Measurements from ENCODE around the gene PPWD1. TPM values are rescaled to one million over a fixed set of nuclear protein-coding genes. Genes with fewer than 3 reads are reported as not detected.
A peak's percentile ranks its signal among the peaks of the same experiment; 100 is the strongest.

The PPWD1 gene
- 34.7 and 36.5 TPM in 2 replicates for total RNA-seq (2012; rRNA removed)

DNA sequence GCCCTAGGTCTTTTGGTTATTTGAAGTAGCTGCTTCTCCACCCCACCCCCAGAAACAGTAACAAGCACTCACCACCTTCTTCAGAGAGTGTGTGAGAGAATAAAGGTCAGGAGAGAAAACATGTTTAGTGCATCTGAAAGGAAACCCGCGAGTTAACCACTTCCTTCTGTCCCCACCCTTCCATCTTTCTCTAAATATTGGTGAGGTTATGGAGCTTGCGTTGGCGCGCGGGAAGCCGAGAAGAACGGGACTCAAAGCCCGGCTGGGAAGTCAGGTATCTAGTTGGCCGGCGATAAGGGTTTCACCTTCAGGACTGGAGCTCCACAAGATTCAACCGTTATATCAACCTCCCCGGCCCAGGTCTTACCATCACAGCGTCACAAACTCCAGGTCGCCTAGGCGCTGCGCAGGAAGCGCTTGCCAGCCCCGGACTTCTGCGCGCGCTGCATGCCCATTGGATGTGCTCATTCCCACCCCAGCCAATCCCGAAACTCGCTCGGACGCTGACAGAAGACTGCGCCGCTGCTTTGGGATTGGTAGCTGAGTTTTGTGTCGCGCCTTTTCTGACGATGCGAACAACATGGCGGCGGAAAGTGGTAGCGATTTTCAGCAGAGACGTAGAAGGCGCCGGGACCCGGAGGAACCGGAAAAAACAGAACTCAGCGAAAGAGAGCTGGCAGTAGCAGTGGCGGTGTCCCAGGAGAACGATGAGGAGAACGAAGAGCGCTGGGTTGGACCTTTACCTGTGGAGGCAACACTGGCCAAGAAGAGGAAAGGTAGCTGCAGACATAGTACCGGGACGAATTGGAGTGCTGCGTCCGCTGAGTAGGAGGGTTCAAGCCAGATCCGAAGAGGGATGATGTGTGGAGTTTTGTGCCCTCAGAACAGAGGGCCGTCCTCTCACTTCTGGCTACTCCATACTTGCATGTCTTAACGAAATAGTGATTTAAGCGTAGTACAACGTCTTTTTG, at the start of gene PPWD1, which contains the start of gene CENPK:
PPWD1 (plus strand) TSS at position 566 of the 971 bp plus-strand sequence; CDS start at position 581, 15 bp downstream.
CENPK (minus strand) TSS at position 438 of the 971 bp plus-strand sequence. CDS start 8,261 bp downstream, outside the sequence.
- peak within 1 kb of the TSS; percentile 84 for H3K4me2 ChIP-seq (ENCODE audit: low read length)
- peaks cover 4% of the 10 kb centered on the region for H3K36me3 ChIP-seq (ENCODE audit: insufficient read depth, low read length)
- no peaks in the 10 kb centered on the region for H3K9me3 ChIP-seq (replicated peaks; ENCODE audit: low read length)
- H3K4me3 ChIP-seq (ENCODE audit: low read length) = peak within 1 kb of the TSS; percentile 79
- H3K4me1 ChIP-seq (ENCODE audit: control insufficient read depth, insufficient read depth, low read length) = peaks cover 17% of the 10 kb centered on the region
- H3K9ac ChIP-seq (ENCODE audit: low read depth, low read length) = peak within 1 kb of the TSS; percentile 90
- H3K27me3 ChIP-seq (ENCODE audit: control insufficient read depth, insufficient read depth, low read length) = no peaks in the 10 kb centered on the region

DNA sequence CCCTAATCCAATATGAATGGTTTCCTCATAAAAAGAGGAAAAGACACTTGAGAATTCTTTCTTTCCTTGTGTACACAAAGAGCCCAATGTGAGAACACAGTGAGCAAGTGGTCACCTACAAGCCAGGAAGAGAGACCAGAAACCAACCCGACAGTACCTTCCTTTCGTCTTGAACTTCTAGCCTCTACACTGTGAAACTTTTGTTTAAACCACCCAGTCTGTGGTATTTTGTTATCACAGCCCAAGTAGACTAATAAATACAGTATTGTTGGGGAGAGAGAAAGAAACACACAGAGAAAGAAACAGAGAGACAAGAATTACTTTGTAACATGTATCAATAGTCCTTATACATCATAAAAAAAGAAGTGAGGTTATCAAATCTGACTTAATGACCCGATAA, 37.4 kb upstream of the PPWD1 start:
- Histone ChIP-seq H3K9ac (ENCODE audit: low read depth, low read length) (no peak overlapping the region), H3K9me3 (replicated peaks; ENCODE audit: low read length) (no peaks in the 10 kb centered on the region), H3K27me3 (ENCODE audit: control insufficient read depth, insufficient read depth, low read length) (no peaks in the 10 kb centered on the region), H3K4me3 (ENCODE audit: low read length) (no peak overlapping the region), H3K4me1 (ENCODE audit: control insufficient read depth, insufficient read depth, low read length) (no peaks in the 10 kb centered on the region), H3K36me3 (ENCODE audit: insufficient read depth, low read length) (no peaks in the 10 kb centered on the region), H3K4me2 (ENCODE audit: low read length) (no peak overlapping the region)

DNA sequence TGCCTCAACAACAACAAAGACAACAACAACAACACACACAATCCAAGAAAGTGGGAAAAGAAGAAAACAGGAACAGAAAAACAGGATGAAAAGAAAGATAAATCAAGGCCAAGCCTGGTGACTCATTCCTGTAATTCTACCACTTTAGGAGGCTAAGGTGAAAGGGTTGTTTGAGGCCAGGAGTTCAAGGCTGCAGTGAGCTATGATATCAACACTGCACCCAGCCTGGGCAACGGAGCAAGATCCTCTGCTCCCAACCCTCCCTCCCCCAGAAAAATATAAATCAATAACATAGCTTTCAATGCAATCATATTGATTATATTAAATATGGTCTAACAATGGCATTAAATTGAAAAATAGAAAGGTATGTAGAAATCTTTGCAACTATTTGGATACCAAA, 32.2 kb upstream of the PPWD1 start:
- H3K4me3 ChIP-seq (ENCODE audit: low read length) = no peak overlapping the region
- H3K27me3 ChIP-seq (ENCODE audit: control insufficient read depth, insufficient read depth, low read length) = no peaks in the 10 kb centered on the region
- no peaks in the 10 kb centered on the region for H3K36me3 ChIP-seq (ENCODE audit: insufficient read depth, low read length)
- no peak overlapping the region for H3K9ac ChIP-seq (ENCODE audit: low read depth, low read length)
- H3K4me2 ChIP-seq (ENCODE audit: low read length) = no peak overlapping the region
- no peaks in the 10 kb centered on the region for H3K9me3 ChIP-seq (replicated peaks; ENCODE audit: low read length)
- H3K4me1 ChIP-seq (ENCODE audit: control insufficient read depth, insufficient read depth, low read length) = peaks cover 5% of the 10 kb centered on the region

DNA sequence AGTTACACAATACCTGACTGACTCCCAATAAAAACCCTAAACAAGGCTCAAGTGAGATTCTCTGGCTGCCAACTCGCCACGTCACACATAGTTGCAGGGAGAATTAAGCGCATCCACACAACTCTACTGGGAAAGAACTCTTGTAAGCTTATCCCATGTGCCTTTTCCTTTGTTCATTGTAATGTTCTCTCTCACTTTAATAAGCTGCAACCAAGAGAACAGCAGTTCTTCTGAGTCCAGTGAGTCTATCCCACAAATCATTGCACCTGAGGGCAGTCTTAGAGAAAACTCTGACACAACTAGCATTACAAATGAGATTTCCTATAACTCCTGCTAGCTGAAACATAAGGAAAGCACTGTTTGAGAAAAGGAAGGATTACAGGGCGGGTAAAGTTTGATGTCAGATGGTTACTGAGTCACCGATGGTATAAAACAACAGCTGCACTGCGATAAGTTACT, 27.5 kb upstream of the PPWD1 start:
- H3K9ac ChIP-seq (ENCODE audit: low read depth, low read length) = peak overlapping the region; percentile 4
- H3K9me3 ChIP-seq (replicated peaks; ENCODE audit: low read length) = no peaks in the 10 kb centered on the region
- H3K36me3 ChIP-seq (ENCODE audit: insufficient read depth, low read length) = peaks cover 8% of the 10 kb centered on the region
- H3K27me3 ChIP-seq (ENCODE audit: control insufficient read depth, insufficient read depth, low read length) = no peaks in the 10 kb centered on the region
- H3K4me3 ChIP-seq (ENCODE audit: low read length) = peak overlapping the region; percentile 40
- peak overlapping the region; percentile 20 for H3K4me2 ChIP-seq (ENCODE audit: low read length)
- peaks cover 9% of the 10 kb centered on the region for H3K4me1 ChIP-seq (ENCODE audit: control insufficient read depth, insufficient read depth, low read length)

DNA sequence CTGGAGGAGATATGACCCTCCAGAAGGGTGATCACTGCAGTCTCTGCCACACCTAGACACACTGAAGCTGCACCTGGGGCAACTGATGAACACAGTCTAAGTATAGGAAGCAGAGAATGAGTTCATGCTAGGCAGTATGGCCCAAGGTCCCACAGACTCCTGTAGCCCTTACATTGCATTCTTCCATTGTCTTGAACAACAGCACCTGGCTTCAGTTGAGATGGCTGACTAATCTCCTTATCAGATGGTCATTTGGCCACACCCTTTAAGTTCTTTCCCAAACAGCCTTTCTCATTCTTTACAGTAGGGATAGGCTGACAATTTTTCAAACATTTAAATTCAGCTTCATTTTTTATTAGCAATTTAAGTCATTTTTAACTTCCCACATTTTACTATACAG, 23.3 kb upstream of the PPWD1 start:
- Histone ChIP-seq H3K9me3 (replicated peaks; ENCODE audit: low read length) (no peaks in the 10 kb centered on the region), H3K4me2 (ENCODE audit: low read length) (no peak overlapping the region), H3K9ac (ENCODE audit: low read depth, low read length) (no peak overlapping the region), H3K36me3 (ENCODE audit: insufficient read depth, low read length) (peaks cover 15% of the 10 kb centered on the region), H3K4me3 (ENCODE audit: low read length) (no peak overlapping the region), H3K4me1 (ENCODE audit: control insufficient read depth, insufficient read depth, low read length) (peaks cover 9% of the 10 kb centered on the region), H3K27me3 (ENCODE audit: control insufficient read depth, insufficient read depth, low read length) (no peaks in the 10 kb centered on the region)

DNA sequence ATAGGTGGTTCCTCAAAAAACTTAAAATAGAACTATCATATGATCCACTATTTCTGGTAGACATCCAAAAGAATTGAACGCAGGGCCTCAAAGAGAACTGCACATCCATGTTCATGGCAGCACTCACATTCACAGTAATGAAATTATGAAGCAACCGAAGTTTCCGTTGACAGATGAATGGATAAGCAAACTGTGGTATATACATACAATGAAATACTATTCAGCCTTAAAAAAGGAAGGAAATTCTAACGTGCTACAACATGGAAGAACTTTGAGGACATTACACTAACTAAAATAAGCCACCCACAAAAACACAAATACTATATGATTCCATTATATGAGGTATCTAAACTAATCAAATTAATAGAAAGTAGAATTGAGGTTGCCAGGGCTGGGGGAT, 18.6 kb upstream of the PPWD1 start:
- H3K4me2 ChIP-seq (ENCODE audit: low read length) = no peak overlapping the region
- no peak overlapping the region for H3K9ac ChIP-seq (ENCODE audit: low read depth, low read length)
- H3K4me3 ChIP-seq (ENCODE audit: low read length) = no peak overlapping the region
- H3K4me1 ChIP-seq (ENCODE audit: control insufficient read depth, insufficient read depth, low read length) = no peaks in the 10 kb centered on the region
- H3K36me3 ChIP-seq (ENCODE audit: insufficient read depth, low read length) = peaks cover 20% of the 10 kb centered on the region
- no peaks in the 10 kb centered on the region for H3K9me3 ChIP-seq (replicated peaks; ENCODE audit: low read length)
- no peaks in the 10 kb centered on the region for H3K27me3 ChIP-seq (ENCODE audit: control insufficient read depth, insufficient read depth, low read length)

DNA sequence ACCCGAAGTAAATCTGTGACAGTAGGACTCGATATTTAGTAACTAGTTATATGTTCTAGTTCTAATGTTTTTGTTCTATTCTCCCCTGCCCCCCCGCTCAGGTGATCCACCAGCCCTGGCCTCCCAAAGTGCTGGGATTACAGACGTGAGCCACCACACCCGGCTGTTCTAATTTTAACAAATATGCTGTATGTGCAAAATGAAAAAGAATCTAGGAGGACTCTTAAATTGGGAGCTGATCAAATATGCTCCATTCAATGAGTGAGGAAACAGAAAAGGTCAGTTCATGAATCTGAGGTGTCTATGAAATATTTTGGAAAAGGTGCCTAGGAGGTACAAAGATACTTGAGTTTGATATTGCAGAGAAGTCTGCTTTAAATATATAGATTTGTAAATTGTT, 17.0 kb upstream of the PPWD1 start:
- no peak overlapping the region for H3K4me3 ChIP-seq (ENCODE audit: low read length)
- no peaks in the 10 kb centered on the region for H3K9me3 ChIP-seq (replicated peaks; ENCODE audit: low read length)
- no peak overlapping the region for H3K4me2 ChIP-seq (ENCODE audit: low read length)
- H3K27me3 ChIP-seq (ENCODE audit: control insufficient read depth, insufficient read depth, low read length) = no peaks in the 10 kb centered on the region
- H3K36me3 ChIP-seq (ENCODE audit: insufficient read depth, low read length) = peaks cover 20% of the 10 kb centered on the region
- H3K4me1 ChIP-seq (ENCODE audit: control insufficient read depth, insufficient read depth, low read length) = no peaks in the 10 kb centered on the region
- H3K9ac ChIP-seq (ENCODE audit: low read depth, low read length) = no peak overlapping the region

DNA sequence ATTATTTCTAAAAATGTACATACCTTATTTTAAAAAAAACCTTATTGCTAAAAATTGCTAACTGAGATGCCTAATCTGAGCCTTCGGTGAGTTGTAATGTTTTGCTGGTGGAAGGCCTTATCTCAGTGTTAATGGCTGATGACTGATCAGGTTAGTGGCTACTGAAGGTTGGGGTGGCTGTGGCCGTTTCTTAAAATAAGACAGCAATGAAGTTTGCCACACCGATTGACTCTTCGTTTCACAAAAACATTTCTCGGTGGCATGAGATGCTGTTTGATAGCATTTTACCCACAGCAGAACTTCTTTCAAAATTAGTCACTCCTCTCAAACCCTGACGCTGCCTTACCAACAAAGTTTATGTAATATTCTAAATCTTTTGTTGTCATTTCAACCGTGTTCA, 14.8 kb upstream of the PPWD1 start:
- Histone ChIP-seq H3K27me3 (ENCODE audit: control insufficient read depth, insufficient read depth, low read length) (no peaks in the 10 kb centered on the region), H3K4me1 (ENCODE audit: control insufficient read depth, insufficient read depth, low read length) (no peaks in the 10 kb centered on the region), H3K9ac (ENCODE audit: low read depth, low read length) (no peak overlapping the region), H3K4me3 (ENCODE audit: low read length) (no peak overlapping the region), H3K9me3 (replicated peaks; ENCODE audit: low read length) (no peaks in the 10 kb centered on the region), H3K4me2 (ENCODE audit: low read length) (no peak overlapping the region), H3K36me3 (ENCODE audit: insufficient read depth, low read length) (peaks cover 14% of the 10 kb centered on the region)

DNA sequence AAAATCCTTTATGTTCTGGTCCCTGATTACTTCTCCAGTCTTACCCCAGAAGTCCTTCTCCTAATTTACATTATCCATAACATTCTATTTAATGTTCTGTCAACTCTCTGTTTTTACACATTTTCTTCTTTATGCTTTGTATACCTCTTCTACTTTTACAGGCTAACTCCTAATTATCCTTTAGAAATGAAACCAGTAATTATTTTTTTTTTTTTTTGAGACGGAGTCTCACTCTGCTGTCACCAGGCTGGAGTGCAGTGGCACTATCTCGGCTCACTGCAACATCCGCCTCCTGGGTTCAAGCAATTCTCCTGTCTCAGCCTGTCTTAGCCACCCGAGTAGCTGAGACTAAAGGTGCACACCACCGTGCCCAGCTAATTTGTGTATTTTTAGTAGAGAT, 9.2 kb upstream of the PPWD1 start:
- no peaks in the 10 kb centered on the region for H3K27me3 ChIP-seq (ENCODE audit: control insufficient read depth, insufficient read depth, low read length)
- H3K4me3 ChIP-seq (ENCODE audit: low read length) = no peak overlapping the region
- H3K36me3 ChIP-seq (ENCODE audit: insufficient read depth, low read length) = peaks cover 15% of the 10 kb centered on the region
- no peaks in the 10 kb centered on the region for H3K4me1 ChIP-seq (ENCODE audit: control insufficient read depth, insufficient read depth, low read length)
- H3K4me2 ChIP-seq (ENCODE audit: low read length) = no peak overlapping the region
- no peaks in the 10 kb centered on the region for H3K9me3 ChIP-seq (replicated peaks; ENCODE audit: low read length)
- H3K9ac ChIP-seq (ENCODE audit: low read depth, low read length) = no peak overlapping the region

DNA sequence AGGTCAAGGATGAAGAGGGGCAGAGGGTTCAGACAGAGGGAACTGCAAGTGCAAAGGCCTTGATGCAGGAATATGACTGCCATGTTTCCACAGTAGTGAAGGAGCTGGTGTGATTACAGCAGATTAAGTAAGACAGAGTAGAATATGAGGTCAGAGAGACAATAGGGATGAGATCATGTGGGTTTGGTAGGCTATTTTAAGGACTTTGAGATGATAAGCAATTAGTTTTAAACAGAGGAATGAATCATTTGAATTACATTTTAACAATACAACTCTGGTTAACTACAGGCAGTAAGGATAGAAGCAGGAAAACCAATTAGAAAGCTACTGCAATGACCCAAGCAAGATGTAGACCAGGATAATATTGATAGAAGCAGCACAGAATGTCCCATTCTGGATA, 7.8 kb upstream of the PPWD1 start:
- Histone ChIP-seq H3K27me3 (ENCODE audit: control insufficient read depth, insufficient read depth, low read length) (no peaks in the 10 kb centered on the region), H3K4me2 (ENCODE audit: low read length) (no peak overlapping the region), H3K9ac (ENCODE audit: low read depth, low read length) (no peak overlapping the region), H3K36me3 (ENCODE audit: insufficient read depth, low read length) (peaks cover 8% of the 10 kb centered on the region), H3K4me3 (ENCODE audit: low read length) (no peak overlapping the region), H3K4me1 (ENCODE audit: control insufficient read depth, insufficient read depth, low read length) (no peaks in the 10 kb centered on the region), H3K9me3 (replicated peaks; ENCODE audit: low read length) (no peaks in the 10 kb centered on the region)

DNA sequence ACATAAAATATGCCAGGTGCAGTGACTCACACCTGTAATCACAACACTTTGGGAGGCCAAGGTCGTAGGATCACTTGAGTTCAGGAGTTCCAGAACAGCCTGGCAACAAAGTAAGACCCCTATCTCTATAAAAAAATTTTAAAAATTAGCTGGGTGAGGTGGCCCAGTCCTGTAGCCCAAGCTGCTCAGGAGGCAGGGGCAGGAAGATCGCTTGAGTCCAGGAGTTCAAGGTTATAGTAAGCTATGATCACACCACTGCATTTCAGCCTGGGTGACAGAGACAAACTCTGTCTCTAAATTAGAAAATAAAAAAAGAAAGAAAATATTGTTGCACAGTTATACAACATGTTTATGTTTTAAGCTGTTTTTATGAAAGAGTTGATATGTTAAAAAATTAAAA, 6.9 kb upstream of the PPWD1 start:
- Histone ChIP-seq H3K9me3 (replicated peaks; ENCODE audit: low read length) (no peaks in the 10 kb centered on the region), H3K27me3 (ENCODE audit: control insufficient read depth, insufficient read depth, low read length) (no peaks in the 10 kb centered on the region), H3K9ac (ENCODE audit: low read depth, low read length) (no peak overlapping the region), H3K36me3 (ENCODE audit: insufficient read depth, low read length) (peaks cover 8% of the 10 kb centered on the region), H3K4me2 (ENCODE audit: low read length) (no peak overlapping the region), H3K4me3 (ENCODE audit: low read length) (no peak overlapping the region), H3K4me1 (ENCODE audit: control insufficient read depth, insufficient read depth, low read length) (no peaks in the 10 kb centered on the region)

DNA sequence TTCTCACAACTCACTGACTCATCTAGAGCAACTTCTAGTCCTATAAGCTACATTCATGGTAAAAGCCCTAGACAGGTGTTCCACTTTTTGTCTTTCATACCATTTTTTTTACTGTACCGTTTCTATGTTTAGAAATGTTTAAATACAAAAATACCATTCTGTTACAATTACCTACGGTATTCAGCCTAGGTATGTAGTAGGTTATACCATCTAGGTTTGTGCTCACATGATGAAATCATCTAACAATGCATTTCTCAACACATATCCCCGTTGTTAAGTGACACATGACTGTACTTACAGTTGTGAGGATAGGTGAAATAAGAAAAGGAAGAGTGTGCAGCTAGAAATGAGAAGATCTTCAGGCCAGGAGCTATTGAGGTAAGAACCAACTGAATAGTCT, 6.4 kb upstream of the PPWD1 start:
- peaks cover 1% of the 10 kb centered on the region for H3K4me1 ChIP-seq (ENCODE audit: control insufficient read depth, insufficient read depth, low read length)
- H3K9ac ChIP-seq (ENCODE audit: low read depth, low read length) = no peak overlapping the region
- H3K4me3 ChIP-seq (ENCODE audit: low read length) = no peak overlapping the region
- no peaks in the 10 kb centered on the region for H3K9me3 ChIP-seq (replicated peaks; ENCODE audit: low read length)
- H3K27me3 ChIP-seq (ENCODE audit: control insufficient read depth, insufficient read depth, low read length) = no peaks in the 10 kb centered on the region
- H3K4me2 ChIP-seq (ENCODE audit: low read length) = no peak overlapping the region
- peaks cover 8% of the 10 kb centered on the region for H3K36me3 ChIP-seq (ENCODE audit: insufficient read depth, low read length)
